ENCODE measurements around the gene OTUB1. TPM values are rescaled to one million over a fixed set of nuclear protein-coding genes. Genes with fewer than 3 reads are reported as not detected.

Gene OTUB1
- total and polyA plus RNA-seq, 2 of the 13 experiments (the other 11 are each of a cell fraction or from before 2014, with no cell fraction given) = 58.8 to 130 TPM

- Histone ChIP-seq H4K20me1 (ENCODE audit: insufficient read depth, low read length) (no peaks in the 10 kb centered on the region; the same call in 1 of the 2 replicates), H3K9ac (ENCODE audit: insufficient read depth, low read depth, low read length) (no peak overlapping the region), H3K27me3 (ENCODE audit: control insufficient read depth in 1 of 2, insufficient read depth in 2 of 2, low read length in 2 of 2) (no peaks in the 10 kb centered on the region), H3K79me2 (ENCODE audit: insufficient read depth, low read length) (peaks cover 23% of the 10 kb centered on the region), H3K4me1 (ENCODE audit: insufficient read depth, low read length) (peaks cover 14% of the 10 kb centered on the region), H3K4me3 (replicated peaks in 1 of 3; ENCODE audit: insufficient read depth in 1 of 3, low read depth in 2 of 3, low read length in 3 of 3) (no peak overlapping the region), H2AFZ (ENCODE audit: low read length) (no peak overlapping the region), H3K4me2 (ENCODE audit: low read depth, low read length) (no peak overlapping the region), H3K27ac (ENCODE audit: extremely low read length, insufficient read depth, low read length) (no peak overlapping the region), H3K9me3 (ENCODE audit: low read length) (no peaks in the 10 kb centered on the region), H3K36me3 (replicated peaks in 1 of 2; ENCODE audit: control insufficient read depth in 1 of 2, insufficient read depth in 2 of 2, low read length in 2 of 2) (peaks cover 11 to 46% of the 10 kb centered on the region in 2 experiments; a peak in 4 of 5 replicates)
- no peak for FAIRE-seq
- in situ Hi-C loops (cut with HindIII; ENCODE audit: extremely low pct_ligation_motif_present, low pct_unique_long_range_greater_than_20kb) (no loop called here), intact Hi-C loops (cut with micrococcal nuclease; ENCODE audit: unreplicated experiment) (no loop called here)
- no TSS peak for BruUV-seq (replicated peaks)
- ATAC-seq = no peak
- TF ChIP-seq REST (IDR thresholded peaks at IDR 0.05; ENCODE audit: borderline replicate concordance in 1 of 2, low read depth in 1 of 2, low read length in 2 of 2) = 0 out of 4 replicates have a peak, but pooled peaks of 1 of the 2 experiments have one; percentile 32
- no peak for TF ChIP-seq ZNF367 (CRISPR knock-in tag; IDR thresholded peaks at IDR 0.05; ENCODE audit: borderline replicate concordance)
- 98% methylated on average over 10 of the region's 10 CpGs for WGBS (ENCODE audit: low lambda C conversion rate)
- ChIA-PET POLR2A (interaction anchor here (1.3 kb wide), 1 partner anchor 14 kb away, joined by 5 read pairs; no protein-coding TSS in a partner anchor), CTCF (ENCODE audit: low intra/inter-chr PET ratio, low total read pairs) (no interaction called here)
- DNase-seq (ENCODE audit: low spot score) = no peak
Observed at GRCh38 chr11:63991558-63991957, 5.3 kb downstream of the OTUB1 start.

- in situ Hi-C loops (cut with HindIII; ENCODE audit: extremely low pct_ligation_motif_present, low pct_unique_long_range_greater_than_20kb) (no loop called here), intact Hi-C loops (cut with micrococcal nuclease; ENCODE audit: unreplicated experiment) (no loop called here)
- ChIA-PET CTCF (ENCODE audit: low intra/inter-chr PET ratio, low total read pairs) (no interaction called here), POLR2A (no interaction called here)
- TF ChIP-seq ZNF883 (CRISPR knock-in tag; IDR thresholded peaks at IDR 0.05; ENCODE audit: not compliant biosample characterization) (no peak), FOXJ3 (CRISPR knock-in tag; IDR thresholded peaks at IDR 0.05; ENCODE audit: borderline replicate concordance) (no peak), CBFB (CRISPR knock-in tag; IDR thresholded peaks at IDR 0.05) (no peak)
- WGBS (ENCODE audit: low lambda C conversion rate) = 94% methylated on average over 5 of the region's 5 CpGs
- ATAC-seq (no peak), FAIRE-seq (no peak), DNase-seq (ENCODE audit: low spot score) (no peak)
- H3K4me2 ChIP-seq (ENCODE audit: low read depth, low read length) = no peak overlapping the region
- H3K4me3 ChIP-seq (replicated peaks in 1 of 3; ENCODE audit: insufficient read depth in 1 of 3, low read depth in 2 of 3, low read length in 3 of 3) = no peak overlapping the region
- H4K20me1 ChIP-seq (ENCODE audit: insufficient read depth, low read length) = no peaks in the 10 kb centered on the region; the same call in 1 of the 2 replicates
- no peak overlapping the region for H3K9ac ChIP-seq (ENCODE audit: insufficient read depth, low read depth, low read length)
- H3K4me1 ChIP-seq (ENCODE audit: insufficient read depth, low read length) = peaks cover 5% of the 10 kb centered on the region
- peaks cover 16 to 58% of the 10 kb centered on the region in 2 experiments; a peak in 4 of 5 replicates for H3K36me3 ChIP-seq (replicated peaks in 1 of 2; ENCODE audit: control insufficient read depth in 1 of 2, insufficient read depth in 2 of 2, low read length in 2 of 2)
- H3K27me3 ChIP-seq (ENCODE audit: control insufficient read depth in 1 of 2, insufficient read depth in 2 of 2, low read length in 2 of 2) = no peaks in the 10 kb centered on the region
- H3K9me3 ChIP-seq (ENCODE audit: low read length) = no peaks in the 10 kb centered on the region
- no TSS peak for BruUV-seq (replicated peaks)
- H2AFZ ChIP-seq (ENCODE audit: low read length) = no peak overlapping the region
- peaks cover 9% of the 10 kb centered on the region for H3K79me2 ChIP-seq (ENCODE audit: insufficient read depth, low read length)
- no peak overlapping the region for H3K27ac ChIP-seq (ENCODE audit: extremely low read length, insufficient read depth, low read length)
Observed at GRCh38 chr11:63993100-63993499, 6.9 kb downstream of the OTUB1 start.
